GM18520 (cell line): ENCODE results near the gene AUTS2.

Experiments used
- ATAC-seq: cut with Tn5 transposase; IDR thresholded peaks from one replicate; pipeline ENCODE4 v1.9.1; 2021; ENCODE audit not compliant: unreplicated experiment

Gene AUTS2

DNA sequence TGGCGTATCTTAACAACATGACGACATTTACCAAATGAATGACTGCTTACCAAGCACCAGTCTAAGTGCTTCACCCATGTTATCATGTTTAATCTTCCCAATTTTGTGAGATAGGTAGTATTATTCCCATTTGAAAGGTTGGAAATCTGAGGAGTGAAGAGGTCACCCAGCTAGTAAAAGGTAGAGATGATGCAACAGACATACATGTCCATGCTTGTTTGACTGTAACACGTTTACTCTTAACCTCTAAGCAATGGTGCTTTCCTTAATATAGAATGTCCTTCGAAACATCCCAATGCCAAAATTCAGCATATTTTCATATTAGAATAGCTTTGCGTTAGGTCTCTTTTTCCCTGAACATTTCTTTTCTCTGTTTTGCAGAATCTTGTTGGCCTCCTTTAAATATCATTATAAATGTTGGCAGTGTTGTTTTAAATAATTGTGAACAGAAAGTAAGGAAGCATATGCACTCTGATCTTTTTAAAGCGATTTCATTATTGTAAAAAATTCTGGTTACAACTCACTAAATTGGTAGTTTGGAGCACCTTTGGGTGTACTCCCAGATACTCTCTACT lies 722.8 kb downstream of the AUTS2 start:
- no peak for ATAC-seq

DNA sequence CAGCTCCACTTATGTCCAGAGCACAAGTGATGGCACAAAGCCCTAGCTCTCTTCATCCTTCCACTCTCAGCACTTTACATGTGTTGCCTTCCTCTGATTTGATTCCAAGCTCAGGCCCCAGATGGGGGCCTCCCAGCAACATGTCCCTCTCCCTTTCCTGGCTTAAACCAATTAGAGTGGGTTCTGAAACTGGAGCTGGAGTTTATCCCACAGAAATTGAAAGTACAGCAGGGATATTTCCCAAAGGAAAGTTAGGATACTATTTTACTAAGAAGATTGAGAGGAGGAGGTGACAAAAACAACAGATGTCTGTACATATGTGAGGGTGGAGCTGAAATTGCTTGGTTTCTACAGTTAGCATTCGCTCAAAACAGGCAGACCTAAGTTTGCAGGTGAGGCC lies 724.6 kb downstream of the AUTS2 start:
- ATAC-seq, result no peak

DNA sequence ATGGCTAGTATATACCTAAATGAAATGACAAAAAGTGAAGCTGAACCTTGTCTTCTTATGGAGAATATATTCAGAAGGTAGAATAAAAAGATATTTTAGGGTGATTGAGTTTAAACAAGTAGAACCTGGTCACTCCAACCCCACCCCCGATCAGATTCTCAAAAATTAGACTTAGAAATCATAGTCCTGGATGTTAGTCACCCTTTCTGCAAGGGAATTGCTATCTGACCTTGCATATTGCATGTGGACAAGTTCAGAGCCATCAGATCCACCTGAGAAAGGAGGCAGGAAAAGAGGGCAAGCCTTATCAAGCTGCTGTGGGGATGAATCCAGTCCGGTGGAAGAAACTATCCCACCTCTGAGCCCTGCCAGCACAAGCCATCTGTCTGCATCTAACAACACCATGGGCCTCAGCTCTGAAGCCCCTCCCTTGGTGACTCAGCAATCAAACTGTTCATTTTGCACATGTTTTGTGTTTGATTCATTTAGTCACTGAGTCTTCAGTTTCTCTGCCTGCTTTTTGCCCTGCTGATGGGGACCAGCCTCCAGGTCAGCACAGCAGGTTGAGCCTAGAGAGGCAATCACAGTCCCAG lies 727.3 kb downstream of the AUTS2 start:
- ATAC-seq, result no peak

DNA sequence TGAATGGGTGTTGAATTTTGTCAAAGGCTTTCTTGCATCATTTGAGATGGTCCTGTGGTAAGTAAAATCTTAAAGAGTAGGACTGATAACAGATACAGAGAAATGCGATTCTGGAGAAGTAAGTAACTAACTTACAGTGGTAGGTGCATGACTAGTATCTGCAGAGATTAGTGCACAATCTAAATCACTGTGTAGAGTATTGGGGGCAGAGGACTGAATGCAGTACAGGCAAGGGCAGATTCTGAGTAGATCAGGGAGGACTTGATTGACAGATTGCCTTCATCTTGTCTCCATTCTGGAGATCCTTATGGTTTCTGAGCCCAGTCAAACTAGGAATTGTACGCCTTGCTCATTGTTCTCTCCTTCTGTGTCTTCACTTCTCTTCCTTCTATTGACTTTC lies 736.0 kb downstream of the AUTS2 start:
- no peak for ATAC-seq

DNA sequence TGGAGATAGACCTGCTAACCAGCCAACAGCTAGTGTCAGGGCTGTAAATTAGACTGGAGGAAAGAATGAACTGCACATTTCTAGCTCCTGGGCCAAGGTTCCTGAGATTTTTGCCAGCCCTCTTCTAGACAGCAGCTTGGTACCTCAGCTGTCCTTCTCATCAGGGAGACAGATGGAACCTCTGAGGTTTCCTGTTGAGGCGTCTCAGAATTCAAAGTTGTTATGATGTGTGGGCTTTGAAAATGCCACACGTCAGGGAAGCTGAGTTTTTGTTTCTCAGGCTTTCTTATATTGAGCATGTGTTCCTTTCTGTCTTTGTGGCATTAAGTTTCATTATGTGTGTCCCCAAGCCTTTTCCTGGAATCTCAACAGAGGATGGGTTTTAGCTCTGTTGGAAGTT lies 736.6 kb downstream of the AUTS2 start:
- ATAC-seq, result no peak

DNA sequence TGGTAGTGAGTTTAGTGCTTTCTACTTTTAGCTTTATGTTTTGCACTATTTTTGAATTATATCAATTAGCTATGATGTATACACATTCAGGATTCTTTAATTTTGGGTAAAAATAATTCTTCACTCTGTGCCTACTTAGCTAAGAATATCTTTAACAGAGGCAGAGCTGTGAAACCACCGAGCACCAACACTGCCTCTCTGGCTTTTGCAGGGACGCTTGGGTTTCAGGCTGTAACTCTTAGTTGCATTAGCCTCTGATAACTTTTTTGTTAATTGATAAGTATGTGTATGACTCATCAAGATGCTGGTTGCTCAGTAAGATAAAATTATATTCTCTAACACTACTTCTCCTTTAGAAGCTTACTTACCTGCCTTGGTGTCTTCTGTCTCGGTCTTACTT lies 738.3 kb downstream of the AUTS2 start:
- ATAC-seq, result no peak

DNA sequence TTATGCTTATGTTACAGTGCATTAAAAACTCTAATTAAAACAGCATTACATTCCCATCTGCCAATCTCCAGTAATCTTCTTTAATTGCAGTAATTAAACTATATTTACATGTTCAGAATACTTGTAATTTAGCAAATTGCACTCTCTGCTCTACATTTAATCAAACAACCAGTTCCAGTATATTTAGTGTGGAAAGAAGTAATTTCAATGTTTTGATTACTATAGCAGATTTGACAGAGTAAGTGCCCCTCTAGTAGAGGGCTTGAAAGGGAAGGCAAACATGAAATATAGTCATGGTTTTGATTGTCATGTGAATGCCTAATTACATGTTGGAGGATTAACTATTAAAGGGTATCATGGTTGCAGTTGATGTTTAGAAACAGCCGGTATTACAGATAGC lies 739.7 kb downstream of the AUTS2 start:
- ATAC-seq, result no peak

DNA sequence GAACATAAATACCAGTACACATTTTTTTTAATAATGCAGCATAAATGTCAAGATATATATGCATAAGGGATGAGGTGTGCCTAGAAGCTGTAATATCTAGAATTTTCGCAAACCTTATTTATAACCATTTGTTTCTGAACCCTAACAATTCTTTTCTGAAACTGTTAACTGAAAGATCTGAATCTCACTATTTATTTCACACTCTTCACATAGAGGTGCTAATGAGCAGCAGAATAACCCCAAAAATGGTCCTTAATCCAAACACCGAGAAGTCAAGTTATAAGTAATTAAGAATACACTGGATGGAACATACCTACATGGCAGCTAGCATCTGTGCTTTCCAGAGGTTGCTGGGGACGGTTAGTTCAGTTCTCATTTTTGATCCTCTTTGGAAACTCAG lies 742.0 kb downstream of the AUTS2 start:
- no peak for ATAC-seq

DNA sequence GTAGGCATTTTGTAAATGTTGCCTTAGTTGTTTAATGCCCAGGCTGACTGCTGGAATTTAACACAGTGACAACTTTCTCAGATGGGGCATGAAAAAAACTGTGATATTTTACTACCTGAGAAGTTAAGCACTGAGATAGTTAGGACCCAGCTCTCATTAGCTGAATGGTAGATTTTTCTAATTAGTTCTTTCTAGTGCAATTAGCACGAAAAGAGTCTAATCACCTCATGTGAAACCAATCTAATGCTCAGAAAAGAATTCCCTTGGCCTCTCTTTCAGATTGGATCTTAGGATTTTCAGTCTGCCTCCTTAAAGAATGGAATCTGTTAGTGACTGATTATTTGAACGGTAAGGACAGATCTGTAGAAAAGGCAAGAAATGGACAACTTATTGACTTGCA lies 743.2 kb downstream of the AUTS2 start:
- no peak for ATAC-seq

DNA sequence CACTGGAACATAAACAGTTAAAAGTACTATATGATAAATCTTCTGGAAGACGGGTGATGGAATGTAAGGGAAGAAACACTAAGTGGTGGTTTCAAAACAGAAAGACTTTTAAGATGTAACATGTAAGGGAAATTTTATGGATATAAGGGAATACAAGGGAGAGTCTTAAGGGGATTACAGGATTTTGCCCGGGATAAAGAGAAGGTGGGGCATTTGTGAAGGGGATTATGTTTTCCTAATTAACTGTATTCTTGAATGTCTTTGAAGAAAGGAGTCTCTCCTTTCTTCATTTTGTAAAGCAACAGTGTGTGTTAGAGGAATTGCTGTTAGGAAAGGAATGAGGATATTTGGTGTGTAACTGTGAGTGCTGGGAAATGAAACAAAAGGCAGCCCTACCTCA lies 745.2 kb downstream of the AUTS2 start:
- no peak for ATAC-seq

DNA sequence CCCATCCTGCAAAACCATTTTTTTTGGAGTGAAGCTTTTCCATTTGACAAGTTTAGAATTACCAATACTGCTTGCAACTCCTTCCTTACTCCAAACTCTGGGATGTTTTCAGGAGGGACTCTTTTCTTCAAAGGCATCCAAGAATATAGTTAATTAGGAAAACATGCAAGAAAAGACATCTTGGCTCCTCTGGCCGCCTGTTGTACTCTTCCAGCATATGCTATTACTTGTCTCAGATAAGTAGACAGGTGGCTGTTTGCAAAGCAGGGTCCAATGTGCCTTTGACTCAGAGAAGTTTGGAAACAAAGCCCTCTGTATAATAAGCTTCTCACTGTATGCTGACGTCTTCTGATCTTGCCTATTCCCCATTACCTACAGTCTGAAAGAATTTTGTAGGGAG lies 746.5 kb downstream of the AUTS2 start:
- ATAC-seq, result no peak

DNA sequence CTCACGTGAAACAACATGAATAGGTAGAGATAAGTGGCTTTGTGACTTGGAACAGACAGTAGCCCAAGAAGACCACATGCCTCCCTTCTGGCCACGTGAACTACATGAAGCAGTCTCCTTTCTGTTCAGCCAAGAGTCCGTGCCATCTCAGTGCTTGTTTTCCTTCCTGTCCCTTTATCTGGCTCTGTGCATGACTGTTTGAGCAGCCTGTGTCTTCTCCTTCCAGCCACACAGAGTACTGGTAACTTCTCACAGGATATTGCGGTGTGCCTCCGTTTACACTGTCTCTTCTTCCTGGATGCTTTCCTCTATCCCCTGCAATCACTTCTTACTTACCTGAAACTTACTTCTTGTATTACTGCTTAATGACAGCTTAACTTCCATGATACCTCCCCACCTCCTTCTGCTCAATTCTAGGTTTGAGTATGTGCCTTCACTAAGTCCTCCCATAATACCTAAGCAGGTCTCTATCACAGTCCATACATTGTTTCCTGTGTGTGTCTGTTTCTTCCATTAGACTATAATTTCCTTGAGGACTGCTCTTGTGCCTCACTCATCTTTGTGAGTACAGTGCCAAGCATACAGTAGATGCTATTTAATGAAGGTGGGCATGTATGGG lies 748.7 kb downstream of the AUTS2 start:
- ATAC-seq, result no peak

DNA sequence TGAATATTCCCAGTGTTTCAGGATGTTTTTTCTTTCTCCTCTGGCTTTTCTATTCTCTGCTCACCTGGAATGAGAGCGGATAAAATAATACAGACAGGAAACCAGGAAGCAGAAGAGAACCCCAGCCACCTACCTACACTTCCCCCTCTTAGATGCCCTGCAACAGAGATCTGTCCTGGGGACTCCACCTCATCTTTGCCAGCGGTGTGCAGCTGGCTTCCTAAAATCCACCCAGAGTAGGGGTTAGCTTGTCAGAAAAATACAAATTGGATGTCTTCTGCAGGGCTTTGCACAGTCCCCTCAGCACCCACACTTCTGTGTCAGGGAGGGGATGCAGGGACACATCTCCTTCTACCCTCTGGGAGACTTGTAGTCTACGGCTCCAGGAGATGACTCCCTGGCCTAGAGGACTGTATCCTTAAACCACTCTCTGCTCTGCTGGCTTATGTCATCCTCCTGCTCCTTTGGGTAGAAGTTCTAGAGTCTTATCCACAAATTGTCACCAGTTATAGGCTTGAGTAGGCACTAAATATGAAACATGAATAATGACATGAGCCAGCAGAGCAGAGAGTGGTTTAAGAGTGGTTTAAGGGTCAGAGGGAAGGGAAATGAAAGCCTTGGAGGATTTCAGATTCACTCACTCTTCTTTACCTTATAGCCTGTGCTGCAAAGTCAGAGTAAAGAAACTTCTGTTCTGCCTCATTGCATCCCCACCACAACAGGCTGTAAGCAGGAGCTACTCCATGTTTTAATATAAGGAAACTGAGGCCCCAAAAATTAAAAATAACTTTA lies 749.4 kb downstream of the AUTS2 start:
- peak; percentile 73 for ATAC-seq

DNA sequence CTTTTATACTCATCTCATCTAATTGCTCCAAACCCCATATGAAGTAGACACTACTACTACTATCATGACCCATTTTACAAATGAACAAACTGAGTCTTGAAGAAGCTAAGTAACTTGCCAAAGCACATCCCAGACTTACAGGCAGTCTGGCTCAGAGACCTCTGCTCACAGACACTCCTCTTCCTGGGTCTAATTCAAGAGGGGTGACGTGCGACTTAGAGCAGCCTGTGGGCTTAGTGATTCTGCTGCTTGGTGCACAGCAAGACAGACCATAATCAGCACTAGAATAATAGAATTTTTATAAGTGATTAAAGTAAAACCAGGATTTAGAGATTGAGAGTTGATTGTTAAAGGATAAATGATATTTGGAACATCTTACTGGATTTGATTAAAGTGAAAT lies 750.8 kb downstream of the AUTS2 start:
- ATAC-seq, result no peak

DNA sequence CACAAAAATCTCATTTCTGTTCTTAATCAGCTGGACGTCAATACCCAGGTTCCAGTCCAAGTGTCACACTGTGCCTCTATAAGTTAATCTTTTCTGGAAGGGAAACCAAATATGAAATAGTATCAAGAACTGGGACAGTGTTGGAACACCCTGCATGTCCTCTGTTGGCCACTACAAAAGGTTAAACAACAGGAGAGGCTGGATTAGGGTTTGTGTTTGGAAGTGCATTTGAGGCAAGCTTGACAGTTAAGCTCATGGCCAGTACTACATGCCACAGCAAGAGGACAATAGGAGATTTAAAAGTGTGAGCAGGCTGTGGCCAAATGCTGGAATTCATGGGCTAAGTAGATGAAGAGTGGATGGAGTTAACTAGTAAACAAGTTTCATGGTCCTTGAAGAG lies 751.5 kb downstream of the AUTS2 start:
- ATAC-seq, result no peak

DNA sequence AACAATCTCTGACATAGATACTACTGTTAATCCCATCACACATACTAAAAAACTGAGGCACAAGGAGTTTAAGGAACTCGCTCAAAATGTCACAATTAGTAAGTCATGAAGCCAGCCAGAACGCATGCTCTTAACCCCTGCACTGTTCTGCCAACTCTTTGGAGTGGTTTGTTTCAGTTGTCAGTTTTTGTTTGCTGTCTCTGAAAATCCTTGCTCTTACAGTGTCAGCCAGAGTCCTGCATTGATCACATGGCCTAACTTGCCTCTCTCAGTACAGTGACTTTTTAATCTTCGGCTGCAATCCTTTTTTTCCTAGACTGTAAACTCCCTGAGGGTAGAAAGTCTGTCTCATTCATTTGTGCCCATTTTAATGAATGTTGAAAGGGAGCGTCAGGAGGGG lies 753.8 kb downstream of the AUTS2 start:
- ATAC-seq, result no peak

DNA sequence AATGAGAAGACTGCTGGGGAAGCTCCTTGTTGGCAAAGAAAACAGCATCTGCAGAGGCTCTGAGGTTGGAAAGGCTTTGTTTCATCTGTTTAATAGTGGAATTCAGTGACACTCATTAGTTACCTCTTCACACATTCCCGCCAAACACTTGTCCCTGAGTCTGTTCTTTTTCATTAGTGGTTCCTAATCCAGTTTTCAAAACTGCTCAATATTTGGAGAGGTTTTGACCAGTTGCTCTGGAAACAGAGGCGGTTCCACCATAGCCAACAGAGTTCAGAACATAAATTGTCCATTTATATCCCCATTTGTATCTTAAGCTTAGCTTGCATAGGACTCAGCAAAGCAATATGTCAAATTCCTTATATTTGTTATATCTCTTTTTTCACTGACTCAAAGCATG lies 754.6 kb downstream of the AUTS2 start:
- no peak for ATAC-seq

DNA sequence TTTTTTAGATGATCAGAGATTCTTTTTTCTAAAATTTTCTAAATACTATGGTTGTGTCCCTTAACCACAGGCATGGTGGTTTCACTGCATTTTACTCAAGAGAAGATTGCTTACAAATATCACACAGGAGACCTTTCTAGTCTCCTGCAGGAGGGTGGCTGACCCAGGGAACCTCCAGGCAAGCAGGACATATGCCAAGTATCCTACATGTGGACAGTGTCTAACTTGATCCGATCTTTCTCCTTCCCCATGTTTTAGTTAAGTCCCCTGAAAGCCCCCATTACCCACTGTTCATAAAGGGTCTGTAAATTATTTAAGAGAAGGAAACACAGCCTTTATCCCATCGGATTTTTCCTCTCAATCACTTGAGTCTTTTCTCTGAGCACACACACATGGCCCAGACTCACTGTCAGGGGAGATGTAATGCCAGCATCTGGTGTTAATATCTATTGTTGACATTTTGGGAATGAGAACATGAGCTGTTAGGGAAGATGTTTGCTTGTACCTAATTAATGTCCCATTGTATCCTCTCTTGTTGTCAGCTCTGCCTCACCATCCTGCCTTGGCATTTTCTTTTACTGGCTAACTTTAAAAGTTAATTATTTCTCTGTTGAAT lies 755.2 kb downstream of the AUTS2 start:
- no peak for ATAC-seq

DNA sequence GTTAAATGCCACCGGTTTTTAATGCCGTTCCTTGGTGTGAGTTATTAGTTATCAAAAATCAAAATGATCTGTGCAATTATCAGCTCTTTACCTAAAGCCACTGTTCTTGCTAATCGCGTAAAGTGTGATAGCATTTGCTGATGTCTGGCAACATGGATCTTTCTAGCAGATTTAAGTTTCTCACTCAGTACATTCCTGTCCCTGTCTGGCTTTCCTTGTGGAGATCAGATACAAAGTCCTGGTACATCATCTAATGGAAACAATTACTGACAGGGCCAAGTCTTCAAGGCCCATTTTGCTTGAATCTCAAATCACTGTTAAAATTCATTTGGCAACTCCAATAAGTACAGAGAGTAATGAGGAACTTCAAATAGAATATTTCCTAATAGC lies 755.7 kb downstream of the AUTS2 start:
- no peak for ATAC-seq

DNA sequence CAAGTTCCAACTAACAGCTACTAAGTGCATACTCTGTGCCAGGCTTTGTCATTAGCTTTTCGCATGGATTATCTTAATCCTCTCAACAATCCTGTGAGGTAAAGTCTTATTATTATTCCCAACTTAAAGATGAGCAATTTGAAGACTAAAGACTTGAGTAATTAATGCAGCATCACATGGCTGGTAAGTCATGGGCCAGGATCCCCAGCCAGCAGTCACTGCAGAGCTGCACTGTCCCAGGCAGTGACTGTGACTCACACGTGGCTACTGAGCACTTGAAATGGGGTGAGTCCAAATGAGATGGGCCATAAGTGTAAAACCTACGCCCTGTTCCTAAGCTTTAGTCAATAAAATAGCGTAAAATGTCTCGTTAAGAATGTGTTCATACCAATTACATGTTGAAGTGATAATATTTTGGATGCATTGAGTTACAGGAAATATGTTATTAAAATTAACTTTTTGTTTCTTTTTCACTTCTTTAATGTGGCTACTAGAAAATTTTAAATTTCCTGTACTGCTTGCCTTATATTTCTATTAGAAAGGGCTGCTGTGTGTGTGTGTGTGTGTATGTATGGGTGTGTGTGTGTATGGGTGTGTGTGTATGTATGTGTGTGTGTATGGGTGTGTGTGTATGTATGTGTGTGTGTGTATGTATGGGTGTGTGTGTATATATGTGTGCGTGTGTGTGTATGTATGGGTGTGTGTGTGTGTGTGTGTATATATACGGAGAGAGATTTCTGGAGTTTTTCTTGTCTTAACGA lies 756.3 kb downstream of the AUTS2 start:
- no peak for ATAC-seq
